SK-N-MC (cell line): ENCODE measurements around the gene C11orf21.
"Not testable (repeated sequence)": the region's sequence is repeated elsewhere in the genome, so short reads cannot be mapped to it uniquely, and the experiment has no call there.

ENCODE experiments used
- EZH2 ChIP-seq: fragments of 200-600 bp; sonication (generic); IDR thresholded peaks from one replicate; pipeline ENCODE4 v1.6.1; 2017; ENCODE audit warnings: antibody characterized with exemption
- POLR2AphosphoS5 ChIP-seq: IDR thresholded peaks from 2 replicates; pipeline ENCODE4 v1.6.1; 2012; ENCODE audit warnings: mild to moderate bottlenecking, low read depth, low read length, borderline replicate concordance

GRCh38 chr11:2333486-2334205 is 31.9 kb upstream of the C11orf21 start:
- TF ChIP-seq EZH2, POLR2AphosphoS5: not testable (repeated sequence)
